ENCODE measurements around the gene TOB2. TPM values are rescaled to one million over a fixed set of nuclear protein-coding genes. Genes with fewer than 3 reads are reported as not detected.
"Not testable (repeated sequence)": the region's sequence is repeated elsewhere in the genome, so short reads cannot be mapped to it uniquely, and the experiment has no call there.

The TOB2 gene
- total and polyA plus RNA-seq, 2 donors (not counting 1 experiment from before 2014, with no cell fraction given), result 20.6 to 20.9 TPM

GRCh38 chr22:41468381-41469217 lies 22.0 kb upstream of the TOB2 start, which contains the start of the genes ACO2 and PHF5A:
TSS of gene ACO2 (plus strand) at chr22:41469117. CDS start at chr22:41469147, 30 bp downstream.
TSS of gene PHF5A (minus strand) at chr22:41468692. CDS start at chr22:41468653, 39 bp downstream.
- peak within 1 kb of the TSS; percentile 97 for H3K27ac ChIP-seq (ENCODE audit: insufficient read depth, low read length)
- peaks cover 8% of the 10 kb centered on the region for H3K36me3 ChIP-seq (ENCODE audit: control insufficient read depth, insufficient read depth, low read length)
- no peaks in the 10 kb centered on the region for H3K9me3 ChIP-seq (ENCODE audit: control insufficient read depth, insufficient read depth, low read depth, low read length)
- no peaks in the 10 kb centered on the region for H4K20me1 ChIP-seq (ENCODE audit: control insufficient read depth, extremely low read depth, insufficient read depth, low read length)
- peak; percentile 98 for DNase-seq (ENCODE audit: low read depth in 2 of 2)
- no peaks in the 10 kb centered on the region for H3K27me3 ChIP-seq (ENCODE audit: control insufficient read depth, insufficient read depth, low read length)
- H2AFZ ChIP-seq (ENCODE audit: low read length), result peak within 1 kb of the TSS; percentile 88
- peak within 1 kb of the TSS; percentile 93 for H3K9ac ChIP-seq (ENCODE audit: insufficient read depth, low read length)
- H3K4me3 ChIP-seq (replicated peaks in 1 of 4; ENCODE audit: control extremely low read depth in 1 of 4, insufficient read depth in 1 of 4, low read depth in 3 of 4, low read length in 4 of 4), result peak within 1 kb of the TSS; percentile 81 to 98 (median 93)
- H3K4me2 ChIP-seq (ENCODE audit: extremely low read depth, insufficient read depth, low read length), result peak within 1 kb of the TSS; percentile 99
- H3K79me2 ChIP-seq (ENCODE audit: control insufficient read depth, insufficient read depth, low read length), result peaks cover 62% of the 10 kb centered on the region
- TF ChIP-seq EZH2 (IDR thresholded peaks at IDR 0.05; ENCODE audit: low read length, missing control alignments), result no peak
- H3K4me1 ChIP-seq (ENCODE audit: control insufficient read depth, extremely low read depth, insufficient read depth, low read length), result peaks cover 10% of the 10 kb centered on the region

GRCh38 chr22:41461901-41462300 lies 15.3 kb upstream of the TOB2 start:
- Histone ChIP-seq H3K27me3 (ENCODE audit: control insufficient read depth, insufficient read depth, low read length) (no peaks in the 10 kb centered on the region), H3K9me3 (ENCODE audit: control insufficient read depth, insufficient read depth, low read depth, low read length) (no peaks in the 10 kb centered on the region), H3K4me3 (replicated peaks in 1 of 4; ENCODE audit: control extremely low read depth in 1 of 4, insufficient read depth in 1 of 4, low read depth in 3 of 4, low read length in 4 of 4) (no peak overlapping the region), H3K27ac (ENCODE audit: insufficient read depth, low read length) (no peak overlapping the region), H3K4me1 (ENCODE audit: control insufficient read depth, extremely low read depth, insufficient read depth, low read length) (no peaks in the 10 kb centered on the region), H3K9ac (ENCODE audit: insufficient read depth, low read length) (no peak overlapping the region), H4K20me1 (ENCODE audit: control insufficient read depth, extremely low read depth, insufficient read depth, low read length) (no peaks in the 10 kb centered on the region), H2AFZ (ENCODE audit: low read length) (no peak overlapping the region), H3K4me2 (ENCODE audit: extremely low read depth, insufficient read depth, low read length) (no peak overlapping the region), H3K36me3 (ENCODE audit: control insufficient read depth, insufficient read depth, low read length) (peaks cover 16% of the 10 kb centered on the region), H3K79me2 (ENCODE audit: control insufficient read depth, insufficient read depth, low read length) (peaks cover 9% of the 10 kb centered on the region)
- TF ChIP-seq CTCF (conservative IDR thresholded peaks at IDR 0.05 in 1 of 2, IDR thresholded peaks at IDR 0.05 in 1 of 2; ENCODE audit: low read depth in 1 of 2, low read length in 2 of 2), result no peak
- no peak for TF ChIP-seq EZH2 (IDR thresholded peaks at IDR 0.05; ENCODE audit: low read length, missing control alignments)
- DNase-seq (ENCODE audit: low read depth in 2 of 2), result no peak

- not testable (repeated sequence) for H3K4me1 ChIP-seq (ENCODE audit: control insufficient read depth, extremely low read depth, insufficient read depth, low read length); H4K20me1 ChIP-seq (ENCODE audit: control insufficient read depth, extremely low read depth, insufficient read depth, low read length); H2AFZ ChIP-seq (ENCODE audit: low read length); H3K4me2 ChIP-seq (ENCODE audit: extremely low read depth, insufficient read depth, low read length); H3K9me3 ChIP-seq (ENCODE audit: control insufficient read depth, insufficient read depth, low read depth, low read length); H3K27me3 ChIP-seq (ENCODE audit: control insufficient read depth, insufficient read depth, low read length); H3K79me2 ChIP-seq (ENCODE audit: control insufficient read depth, insufficient read depth, low read length); H3K4me3 ChIP-seq (replicated peaks in 1 of 4; ENCODE audit: control extremely low read depth in 1 of 4, insufficient read depth in 1 of 4, low read depth in 3 of 4, low read length in 4 of 4); H3K27ac ChIP-seq (ENCODE audit: insufficient read depth, low read length); H3K9ac ChIP-seq (ENCODE audit: insufficient read depth, low read length); DNase-seq (ENCODE audit: low read depth in 2 of 2)
- peaks cover 13% of the 10 kb centered on the region for H3K36me3 ChIP-seq (ENCODE audit: control insufficient read depth, insufficient read depth, low read length)
Observed at GRCh38 chr22:41460071-41460470, 13.5 kb upstream of the TOB2 start.

- Histone ChIP-seq H2AFZ (ENCODE audit: low read length) (no peak overlapping the region), H3K4me2 (ENCODE audit: extremely low read depth, insufficient read depth, low read length) (no peak overlapping the region), H3K36me3 (ENCODE audit: control insufficient read depth, insufficient read depth, low read length) (peaks cover 10% of the 10 kb centered on the region), H4K20me1 (ENCODE audit: control insufficient read depth, extremely low read depth, insufficient read depth, low read length) (no peaks in the 10 kb centered on the region), H3K4me3 (replicated peaks in 1 of 4; ENCODE audit: control extremely low read depth in 1 of 4, insufficient read depth in 1 of 4, low read depth in 3 of 4, low read length in 4 of 4) (no peak overlapping the region), H3K79me2 (ENCODE audit: control insufficient read depth, insufficient read depth, low read length) (no peaks in the 10 kb centered on the region), H3K27me3 (ENCODE audit: control insufficient read depth, insufficient read depth, low read length) (no peaks in the 10 kb centered on the region), H3K9me3 (ENCODE audit: control insufficient read depth, insufficient read depth, low read depth, low read length) (no peaks in the 10 kb centered on the region), H3K4me1 (ENCODE audit: control insufficient read depth, extremely low read depth, insufficient read depth, low read length) (no peaks in the 10 kb centered on the region), H3K27ac (ENCODE audit: insufficient read depth, low read length) (no peak overlapping the region), H3K9ac (ENCODE audit: insufficient read depth, low read length) (no peak overlapping the region)
- TF ChIP-seq EZH2 (IDR thresholded peaks at IDR 0.05; ENCODE audit: low read length, missing control alignments), result no peak
- no peak for TF ChIP-seq CTCF (conservative IDR thresholded peaks at IDR 0.05 in 1 of 2, IDR thresholded peaks at IDR 0.05 in 1 of 2; ENCODE audit: low read depth in 1 of 2, low read length in 2 of 2)
- DNase-seq (ENCODE audit: low read depth in 2 of 2), result peak in 1 of 2 donors; percentile 57
Observed at GRCh38 chr22:41459431-41459830, 12.8 kb upstream of the TOB2 start.

Data from fibroblast of lung (primary cell).